PC-9 (cell line): ENCODE results near the gene TMCO4. TPM values are rescaled to one million over a fixed set of nuclear protein-coding genes. Genes with fewer than 3 reads are reported as not detected.

Source experiments
- BruUV-seq: library from RNA; stranded (reverse); fragments of 400-500 nt; replicated peaks from 2 replicates; lab custom pipeline; 2021; lab: Mats Ljungman, UMichigan
- CTCF ChIA-PET: fragments of 300-600 bp; sonication (Branson Sonifier 250); formaldehyde crosslinking; loops from one replicate; lab custom pipeline; 2022; ENCODE audit warnings: antibody characterized with exemption; lab: Charles Lee
- POLR2A ChIA-PET: fragments of 300-600 bp; sonication (Branson Sonifier 250); formaldehyde crosslinking; loops from one replicate; lab custom pipeline; 2022; ENCODE audit warnings: antibody characterized with exemption; ENCODE audit not compliant: unreplicated experiment; lab: Charles Lee
- DNase-seq, 2 experiments: peaks; one replicate each; pipeline versions ENCODE4 v3.0.0 to v3.0.0-alpha.2; 2015 to 2022; ENCODE audit warnings: mixed read lengths in 1 of 2
- H2AFZ ChIP-seq: fragments of 200-600 bp; sonication (generic); 2 replicates; pipeline ENCODE4 v1.8.1; 2017; ENCODE audit warnings: antibody characterized with exemption
- H3F3A ChIP-seq: fragments of 200-600 bp; sonication (generic); 2 replicates; pipeline ENCODE4 v1.8.1; 2017; ENCODE audit warnings: antibody characterized with exemption, mild to moderate bottlenecking, low read depth; ENCODE audit not compliant: insufficient read depth
- H3K27ac ChIP-seq: fragments of 200-600 bp; sonication (generic); 2 replicates; pipeline ENCODE4 v1.6.1; 2016; ENCODE audit warnings: mixed run types
- H3K27me3 ChIP-seq: fragments of 200-600 bp; sonication (generic); 2 replicates; pipeline ENCODE4 v1.6.1; 2016; ENCODE audit warnings: low read depth, mixed run types; ENCODE audit not compliant: insufficient read depth
- H3K36me3 ChIP-seq: fragments of 200-600 bp; sonication (generic); 2 replicates; pipeline ENCODE4 v1.6.1; 2016; ENCODE audit warnings: low read depth, mixed run types
- H3K4me1 ChIP-seq: fragments of 200-600 bp; sonication (generic); replicated peaks from 2 replicates; pipeline ENCODE4 v1.6.1; 2016; ENCODE audit warnings: mixed run types; ENCODE audit not compliant: insufficient read depth
- H3K4me2 ChIP-seq: fragments of 200-600 bp; sonication (generic); 2 replicates; pipeline ENCODE4 v1.6.1; 2017; ENCODE audit warnings: mixed run types
- H3K4me3 ChIP-seq: fragments of 200-600 bp; sonication (generic); 2 replicates; pipeline ENCODE4 v1.6.1; 2016; ENCODE audit warnings: mixed run types
- H3K79me2 ChIP-seq: fragments of 200-600 bp; sonication (generic); 2 replicates; pipeline ENCODE4 v1.6.1; 2017; ENCODE audit warnings: low read depth, mixed run types
- H3K9me2 ChIP-seq: fragments of 200-600 bp; sonication (generic); 2 replicates; pipeline ENCODE4 v1.8.1; 2017; ENCODE audit warnings: mild to moderate bottlenecking; ENCODE audit not compliant: insufficient read depth
- H3K9me3 ChIP-seq: fragments of 200-600 bp; sonication (generic); 2 replicates; pipeline ENCODE4 v1.8.1; 2016; ENCODE audit warnings: low read depth; ENCODE audit not compliant: insufficient read depth
- H4K20me1 ChIP-seq: fragments of 200-600 bp; sonication (generic); 2 replicates; pipeline ENCODE4 v1.8.1; 2017; ENCODE audit not compliant: insufficient read depth
- EZH2 ChIP-seq: fragments of 200-600 bp; sonication (generic); IDR thresholded peaks from 2 replicates; pipeline ENCODE4 v1.8.0; 2017; ENCODE audit warnings: antibody characterized with exemption, low read depth
- intact Hi-C: fragments of 100-400 bp; cut with micrococcal nuclease; formaldehyde crosslinking; loops from one replicate; pipeline ENCODE4 v1.10.0; 2022; ENCODE audit not compliant: unreplicated experiment
- total RNA-seq: library from RNA; stranded (reverse); gene quantifications from 2 replicates; pipeline ENCODE4 v1.2.3, GENCODE V29; 2021
- TF ChIP-seq, protein P1 (sequence below): fragments of 200-600 bp; sonication (generic); conservative IDR thresholded peaks from 2 replicates; pipeline ENCODE4 v1.6.1; 2017; ENCODE audit warnings: mixed run types, antibody characterized with exemption, mild to moderate bottlenecking, moderate library complexity

Gene TMCO4
- total RNA-seq, 1 experiment from 2014 or later, result 22.6 TPM

DNA sequence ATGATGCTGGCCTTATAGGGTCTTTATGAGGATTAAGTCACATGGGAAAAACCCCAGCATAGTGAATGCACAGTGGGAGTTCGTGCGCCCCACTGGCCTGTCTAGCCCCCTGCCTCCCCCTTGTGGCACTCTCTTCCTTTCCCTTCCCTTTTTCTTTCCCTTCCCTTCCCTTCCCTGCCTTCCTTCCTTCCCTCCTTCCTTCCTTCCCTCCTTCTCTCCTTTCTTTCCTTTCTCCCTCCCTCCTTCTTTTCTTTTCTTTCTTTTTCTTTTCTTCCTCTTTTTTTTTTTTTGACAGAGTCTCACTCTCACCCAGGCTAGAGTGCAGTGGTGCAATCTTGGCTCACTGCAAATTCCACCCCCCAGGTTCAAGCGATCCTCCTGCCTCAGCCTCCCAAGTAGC is 96.4 kb downstream of the TMCO4 start:
- Histone ChIP-seq H2AFZ (no peak overlapping the region), H3F3A (no peaks in the 10 kb centered on the region), H3K4me3 (no peak overlapping the region), H3K4me1 (no peaks in the 10 kb centered on the region), H3K79me2 (no peaks in the 10 kb centered on the region), H3K9me3 (no peaks in the 10 kb centered on the region), H4K20me1 (no peaks in the 10 kb centered on the region), H3K36me3 (no peaks in the 10 kb centered on the region), H3K4me2 (no peak overlapping the region), H3K27me3 (no peaks in the 10 kb centered on the region), H3K9me2 (no peaks in the 10 kb centered on the region), H3K27ac (no peak overlapping the region)
- intact Hi-C loops, result no loop called here
- ChIA-PET POLR2A (interaction anchor here (0.7 kb wide), 1 partner anchor 738 kb away, joined by 4 read pairs; no protein-coding TSS in a partner anchor), CTCF (interaction anchor here (0.5 to 1.8 kb wide), 3 partner anchors 12 to 1297 kb away, joined by 3 to 6 read pairs (median 3); no protein-coding TSS in a partner anchor)
- no TSS peak for BruUV-seq
- TF ChIP-seq, protein P1, sequence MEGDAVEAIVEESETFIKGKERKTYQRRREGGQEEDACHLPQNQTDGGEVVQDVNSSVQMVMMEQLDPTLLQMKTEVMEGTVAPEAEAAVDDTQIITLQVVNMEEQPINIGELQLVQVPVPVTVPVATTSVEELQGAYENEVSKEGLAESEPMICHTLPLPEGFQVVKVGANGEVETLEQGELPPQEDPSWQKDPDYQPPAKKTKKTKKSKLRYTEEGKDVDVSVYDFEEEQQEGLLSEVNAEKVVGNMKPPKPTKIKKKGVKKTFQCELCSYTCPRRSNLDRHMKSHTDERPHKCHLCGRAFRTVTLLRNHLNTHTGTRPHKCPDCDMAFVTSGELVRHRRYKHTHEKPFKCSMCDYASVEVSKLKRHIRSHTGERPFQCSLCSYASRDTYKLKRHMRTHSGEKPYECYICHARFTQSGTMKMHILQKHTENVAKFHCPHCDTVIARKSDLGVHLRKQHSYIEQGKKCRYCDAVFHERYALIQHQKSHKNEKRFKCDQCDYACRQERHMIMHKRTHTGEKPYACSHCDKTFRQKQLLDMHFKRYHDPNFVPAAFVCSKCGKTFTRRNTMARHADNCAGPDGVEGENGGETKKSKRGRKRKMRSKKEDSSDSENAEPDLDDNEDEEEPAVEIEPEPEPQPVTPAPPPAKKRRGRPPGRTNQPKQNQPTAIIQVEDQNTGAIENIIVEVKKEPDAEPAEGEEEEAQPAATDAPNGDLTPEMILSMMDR, result no peak
- TF ChIP-seq EZH2, result no peak
- DNase-seq, result no peak

- no peaks in the 10 kb centered on the region for H3K36me3 ChIP-seq
- intact Hi-C loops, result no loop called here
- H3K9me3 ChIP-seq, result no peaks in the 10 kb centered on the region
- H3K4me1 ChIP-seq, result no peaks in the 10 kb centered on the region
- H3F3A ChIP-seq, result no peaks in the 10 kb centered on the region
- TF ChIP-seq, protein P1, result no peak
- no peak for TF ChIP-seq EZH2
- no peaks in the 10 kb centered on the region for H4K20me1 ChIP-seq
- CTCF ChIA-PET, result no interaction called here
- no peaks in the 10 kb centered on the region for H3K79me2 ChIP-seq
- no peaks in the 10 kb centered on the region for H3K27me3 ChIP-seq
- H2AFZ ChIP-seq, result no peak overlapping the region
- no peak overlapping the region for H3K4me3 ChIP-seq
- H3K27ac ChIP-seq, result no peak overlapping the region
- no TSS peak for BruUV-seq
- POLR2A ChIA-PET, result no interaction called here
- no peak for DNase-seq
- H3K4me2 ChIP-seq, result no peak overlapping the region
- no peaks in the 10 kb centered on the region for H3K9me2 ChIP-seq
These were observed 99.5 kb downstream of the TMCO4 start for GRCh38 chr1:19700079-19700777.

GRCh38 chr1:19698181-19698580 is 101.5 kb downstream of the TMCO4 start:
- Histone ChIP-seq H3K4me3 (no peak overlapping the region), H3K36me3 (no peaks in the 10 kb centered on the region), H3K79me2 (no peaks in the 10 kb centered on the region), H3K9me2 (no peaks in the 10 kb centered on the region), H4K20me1 (no peaks in the 10 kb centered on the region), H3K27me3 (no peaks in the 10 kb centered on the region), H3K27ac (no peak overlapping the region), H3K4me1 (no peaks in the 10 kb centered on the region), H3K4me2 (no peak overlapping the region), H2AFZ (no peak overlapping the region), H3K9me3 (no peaks in the 10 kb centered on the region), H3F3A (no peaks in the 10 kb centered on the region)
- no TSS peak for BruUV-seq
- TF ChIP-seq, protein P1, result no peak
- TF ChIP-seq EZH2, result no peak
- CTCF ChIA-PET, result no interaction called here
- intact Hi-C loops, result no loop called here
- no peak for DNase-seq
- POLR2A ChIA-PET, result no interaction called here
